KOPT-K1 (cell line): ENCODE data around the gene TBC1D2.
A peak's percentile ranks its signal among the peaks of the same experiment; 100 is the strongest.

Experiments
- H3K27ac ChIP-seq: fragments of 200-600 bp; sonication (generic); 2 replicates; pipeline ENCODE4 v1.5.1; 2016; ENCODE audit warnings: antibody characterized with exemption, mild to moderate bottlenecking, low read depth, low read length; ENCODE audit not compliant: poor library complexity, severe bottlenecking
- H3K36me3 ChIP-seq: fragments of 200-600 bp; sonication (generic); 2 replicates; pipeline ENCODE4 v1.5.1; 2017; ENCODE audit warnings: antibody characterized with exemption, mild to moderate bottlenecking, low read length, moderate library complexity; ENCODE audit not compliant: insufficient read depth
- H3K9me3 ChIP-seq: fragments of 200-600 bp; sonication (generic); 2 replicates; pipeline ENCODE4 v1.5.1; 2017; ENCODE audit warnings: antibody characterized with exemption, low read length, mild to moderate bottlenecking; ENCODE audit not compliant: insufficient read depth, poor library complexity, severe bottlenecking

TBC1D2 gene

GRCh38 chr9:98201749-98202148 lies 53.7 kb downstream of the TBC1D2 start:
- Histone ChIP-seq H3K9me3 (no peaks in the 10 kb centered on the region), H3K36me3 (no peaks in the 10 kb centered on the region)

DNA sequence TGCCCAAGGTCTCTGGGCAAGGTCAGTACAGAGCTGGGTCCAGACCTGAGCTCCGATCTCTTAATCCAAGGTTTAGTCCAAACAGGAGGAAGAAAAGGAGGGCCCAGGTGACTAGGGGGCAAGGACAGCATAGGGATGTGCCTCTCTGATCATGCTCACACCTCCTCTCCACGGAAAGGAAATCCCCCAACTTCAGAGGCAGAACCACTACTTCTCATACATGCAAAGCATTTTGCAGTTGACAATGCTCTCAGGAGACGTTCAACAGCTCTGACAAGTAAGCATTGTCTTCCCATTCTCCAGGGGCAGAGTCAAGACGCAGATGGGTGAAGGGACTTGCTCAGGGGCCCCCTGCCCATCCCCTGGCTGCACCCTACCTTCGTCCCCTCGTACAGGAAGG lies 54.3 kb downstream of the TBC1D2 start:
- H3K36me3 ChIP-seq: no peaks in the 10 kb centered on the region
- no peaks in the 10 kb centered on the region for H3K9me3 ChIP-seq
- H3K27ac ChIP-seq: no peak overlapping the region

More at GRCh38 chr9:98201749-98202148, 53.7 kb downstream of the TBC1D2 start:
- H3K27ac ChIP-seq: no peak overlapping the region

DNA sequence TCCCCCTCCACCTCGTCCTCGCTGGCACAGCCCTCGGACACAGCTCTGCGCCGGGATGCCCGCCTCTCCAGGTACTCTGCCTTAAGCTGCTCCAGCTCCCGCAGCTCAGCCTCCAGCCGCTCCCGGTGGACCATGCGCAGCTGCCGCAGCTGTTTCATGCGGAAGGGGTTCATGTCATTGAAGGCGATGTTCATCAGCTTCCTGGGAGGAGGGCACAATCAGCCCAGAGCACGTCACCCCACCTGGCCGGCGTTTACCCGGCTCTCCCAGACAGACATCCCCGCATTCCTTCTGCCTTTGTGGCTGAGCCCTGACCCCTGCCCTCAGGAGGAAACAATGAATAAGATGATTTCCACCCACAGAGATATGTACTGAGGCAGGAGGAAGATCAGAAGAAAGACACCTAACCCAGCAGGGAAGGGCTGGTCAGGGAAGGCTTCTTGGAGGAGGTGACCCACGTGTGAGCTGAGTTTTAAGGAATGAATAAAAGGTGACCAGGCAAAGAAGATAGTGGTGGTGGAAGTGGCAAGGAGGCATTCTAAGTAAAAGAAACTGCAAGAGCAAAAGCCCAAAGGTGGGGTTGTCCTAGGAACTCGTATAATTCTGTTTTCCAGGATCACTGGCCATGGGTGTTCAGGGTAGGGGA lies 55.9 kb downstream of the TBC1D2 start:
- Histone ChIP-seq H3K9me3 (no peaks in the 10 kb centered on the region), H3K36me3 (no peaks in the 10 kb centered on the region), H3K27ac (no peak overlapping the region)

- Histone ChIP-seq H3K36me3 (no peaks in the 10 kb centered on the region), H3K9me3 (no peaks in the 10 kb centered on the region), H3K27ac (no peak overlapping the region)
These were observed 59.8 kb downstream of the TBC1D2 start for GRCh38 chr9:98195671-98196070.

DNA sequence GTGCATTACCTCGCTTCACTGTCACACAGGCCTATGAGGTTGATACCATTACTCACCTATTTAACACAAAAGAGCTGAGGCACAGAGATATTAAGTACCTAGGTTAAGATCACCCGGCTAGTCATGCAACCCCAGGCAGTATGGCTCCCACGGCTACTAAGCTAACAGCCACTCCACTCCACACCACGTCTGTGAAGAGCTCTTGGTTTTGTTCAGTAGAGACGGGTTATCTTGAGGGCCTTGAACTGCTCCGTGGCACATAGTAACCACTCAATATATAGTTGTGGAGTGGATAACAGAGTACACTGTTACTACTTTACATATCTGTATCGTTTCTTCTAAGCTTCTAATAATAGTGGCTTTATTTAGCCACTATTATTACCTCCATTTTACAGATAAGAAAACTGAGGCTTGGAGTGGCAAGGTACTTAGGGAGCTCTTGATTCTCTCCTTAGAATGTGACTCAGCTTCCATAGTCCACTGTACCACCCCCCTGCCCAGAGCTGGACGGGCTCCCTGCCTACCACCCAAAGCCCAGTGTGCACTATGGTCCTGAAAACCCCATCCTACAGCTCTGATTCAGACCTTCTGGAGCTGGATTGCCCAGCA lies 62.0 kb downstream of the TBC1D2 start:
- Histone ChIP-seq H3K9me3 (no peaks in the 10 kb centered on the region), H3K27ac (peak overlapping the region; percentile 68), H3K36me3 (no peaks in the 10 kb centered on the region)

DNA sequence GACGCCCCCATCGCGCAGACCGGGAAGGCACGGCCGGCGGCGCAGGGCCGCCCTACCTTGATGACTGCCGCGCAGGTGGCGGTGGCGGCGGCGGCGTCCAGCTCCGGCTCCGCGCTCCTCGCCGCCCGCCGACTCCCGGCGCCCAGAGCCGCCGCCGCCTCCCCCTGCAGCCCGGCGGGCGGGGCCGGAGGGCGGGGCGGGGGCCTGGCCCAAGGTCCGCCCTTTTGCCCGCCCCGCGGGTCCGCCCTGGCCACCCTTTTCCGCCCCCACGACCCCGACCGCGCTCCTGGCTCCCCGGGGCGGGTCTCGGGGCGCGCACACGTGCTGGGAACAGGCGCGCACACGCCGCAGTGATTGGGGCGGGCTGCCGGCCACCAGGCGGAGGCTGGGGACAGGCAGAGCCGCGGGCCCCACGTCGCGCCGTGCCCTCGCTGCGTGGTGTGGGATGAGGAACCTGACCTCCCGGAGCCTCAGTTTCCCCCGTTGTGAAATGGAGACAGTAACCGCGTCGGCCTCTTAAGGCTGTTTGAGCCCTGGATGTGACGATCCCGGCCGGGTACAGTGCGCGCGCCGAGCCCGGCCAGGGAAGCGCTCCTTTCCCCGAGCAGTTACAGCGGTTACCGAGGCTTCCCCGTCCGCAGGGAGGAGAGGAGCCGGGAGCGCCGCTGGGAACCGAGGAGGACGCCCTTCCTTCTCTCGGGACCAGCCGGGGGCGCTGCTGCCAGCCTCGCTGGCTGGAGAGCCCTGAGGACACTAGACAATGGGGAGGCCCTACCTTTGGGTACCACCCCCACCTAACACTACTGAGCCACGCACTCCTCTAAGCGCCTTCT lies 62.7 kb downstream of the TBC1D2 start, which contains the start of gene CORO2A:
TSS of gene CORO2A (minus strand) at position 135 of the 833 bp plus-strand sequence. CDS start 34,977 bp downstream, outside the sequence.
- Histone ChIP-seq H3K36me3 (no peaks in the 10 kb centered on the region), H3K9me3 (no peaks in the 10 kb centered on the region), H3K27ac (peak within 1 kb of the TSS; percentile 68)

DNA sequence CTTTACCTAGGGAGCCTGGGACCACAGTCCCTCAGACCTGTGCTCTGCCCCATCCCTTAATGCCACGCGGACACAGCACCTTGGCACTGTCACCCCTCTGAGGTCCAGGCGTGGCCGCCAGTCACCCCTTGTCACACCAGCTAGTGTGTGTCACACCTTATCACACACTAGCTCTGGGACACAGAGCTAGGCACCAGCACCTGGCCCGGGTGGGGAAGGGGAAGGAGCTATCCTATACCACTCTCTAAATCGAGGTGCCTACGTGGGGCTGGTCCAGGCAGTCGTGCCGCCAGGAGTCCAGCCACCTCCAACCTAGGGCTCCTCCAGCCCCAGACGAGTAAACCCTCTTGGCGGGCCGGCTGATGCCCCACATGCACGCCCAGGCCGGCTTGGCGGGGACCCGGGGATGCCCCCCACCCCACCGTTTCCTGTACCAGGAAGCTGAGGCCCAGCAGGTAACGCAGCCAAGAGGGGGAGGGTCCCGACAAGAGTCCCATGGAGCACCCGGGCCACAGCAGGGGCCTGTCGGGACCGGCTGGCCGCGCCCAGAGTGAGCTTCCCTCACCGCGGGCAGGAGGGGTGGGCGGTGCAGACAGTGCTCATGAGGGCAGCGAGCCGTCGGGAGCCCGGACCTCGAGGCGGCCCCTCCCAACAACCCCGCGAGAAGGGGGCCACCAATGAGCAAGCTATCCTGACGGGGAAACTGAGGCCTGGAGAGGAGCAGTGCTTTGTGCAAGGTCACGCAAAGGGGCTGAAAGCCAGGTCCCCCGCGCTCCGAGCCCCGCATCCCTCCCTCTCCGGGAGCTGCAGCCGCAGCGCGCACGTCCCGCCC lies 63.6 kb downstream of the TBC1D2 start:
- no peaks in the 10 kb centered on the region for H3K36me3 ChIP-seq
- H3K27ac ChIP-seq: peak overlapping the region; percentile 68
- H3K9me3 ChIP-seq: no peaks in the 10 kb centered on the region

DNA sequence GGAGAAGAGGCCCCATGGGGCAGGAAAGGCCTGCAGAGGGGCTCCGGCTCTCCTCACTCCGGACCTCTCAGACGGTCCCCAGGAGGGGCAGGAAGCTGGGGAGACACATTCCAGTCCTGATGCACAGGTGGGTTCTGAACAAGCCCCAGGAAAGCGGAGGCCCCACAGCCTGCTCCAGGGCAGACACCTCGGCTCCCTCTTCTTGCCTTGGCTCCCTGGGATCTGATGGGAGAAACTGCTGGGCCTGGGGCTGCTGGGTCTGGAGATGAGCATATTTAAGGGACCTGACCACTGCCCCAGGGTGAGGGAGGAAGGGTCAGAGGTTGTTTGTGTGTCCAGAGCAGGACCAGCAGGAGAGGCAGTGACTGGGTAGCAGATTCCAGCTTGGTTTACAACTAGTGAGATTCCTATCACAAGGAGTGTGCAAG lies 64.3 kb downstream of the TBC1D2 start:
- no peaks in the 10 kb centered on the region for H3K36me3 ChIP-seq
- peak overlapping the region; percentile 68 for H3K27ac ChIP-seq
- no peaks in the 10 kb centered on the region for H3K9me3 ChIP-seq

- H3K9me3 ChIP-seq: no peaks in the 10 kb centered on the region
- no peak overlapping the region for H3K27ac ChIP-seq
These were observed 64.7 kb downstream of the TBC1D2 start for GRCh38 chr9:98190757-98191105.

GRCh38 chr9:98189412-98189811 lies 66.0 kb downstream of the TBC1D2 start:
- Histone ChIP-seq H3K36me3 (no peaks in the 10 kb centered on the region), H3K9me3 (no peaks in the 10 kb centered on the region), H3K27ac (peak overlapping the region; percentile 30)

More at GRCh38 chr9:98190757-98191105, 64.7 kb downstream of the TBC1D2 start:
- H3K36me3 ChIP-seq: no peaks in the 10 kb centered on the region

GRCh38 chr9:98187926-98188325 lies 67.5 kb downstream of the TBC1D2 start:
- H3K9me3 ChIP-seq: no peaks in the 10 kb centered on the region
- H3K27ac ChIP-seq: no peak overlapping the region
- H3K36me3 ChIP-seq: no peaks in the 10 kb centered on the region

- no peaks in the 10 kb centered on the region for H3K9me3 ChIP-seq
- no peaks in the 10 kb centered on the region for H3K36me3 ChIP-seq
- no peak overlapping the region for H3K27ac ChIP-seq
These were observed 69.2 kb downstream of the TBC1D2 start for GRCh38 chr9:98186236-98186635.

GRCh38 chr9:98185611-98186171 lies 69.8 kb downstream of the TBC1D2 start:
- no peak overlapping the region for H3K27ac ChIP-seq
- no peaks in the 10 kb centered on the region for H3K36me3 ChIP-seq
- no peaks in the 10 kb centered on the region for H3K9me3 ChIP-seq

- Histone ChIP-seq H3K36me3 (no peaks in the 10 kb centered on the region), H3K9me3 (no peaks in the 10 kb centered on the region), H3K27ac (no peak overlapping the region)
These were observed 70.4 kb downstream of the TBC1D2 start for GRCh38 chr9:98185021-98185567.
